H1 (cell line): ENCODE data around the gene PTPN7. TPM values are rescaled to one million over a fixed set of nuclear protein-coding genes. Genes with fewer than 3 reads are reported as not detected.

Experiments used
- E2F6 ChIP-seq: IDR thresholded peaks from 2 replicates; pipeline ENCODE4 v1.6.1; 2012; ENCODE audit warnings: inconsistent platforms
- polyA plus RNA-seq, 7 experiments: library from polyadenylated mRNA; depleted of rRNA in 3 of 7; stranded (reverse) in 5 of 7; unstranded in 2 of 7; fragments of >200 nt in 5 of 7; fragments of 200-250 nt in 2 of 7; gene quantifications; 1 replicate in 5 of 7; 2 replicates in 1 of 7; 4 replicates in 1 of 7; pipeline versions ENCODE4 v1.2.1 to v1.2.3, GENCODE V29; 2011 to 2013; ENCODE audit warnings: missing spikeins in 2 of 7, mixed read lengths in 2 of 7
- total RNA-seq: library from RNA; stranded (reverse); fragmentation: NEBNext Ultra II Directional; extraction: Animal tissue kit (Norgen Biotek cat#: 25700); gene quantifications from 2 replicates; pipeline ENCODE4 v1.2.1, GENCODE V29; 2021

PTPN7 gene
- total and polyA plus RNA-seq, 2 of the 8 experiments (the other 6 are each of a cell fraction or from before 2014, with no cell fraction given) = 0.20 TPM; not detected in 1

- no peak for TF ChIP-seq E2F6
Measured at GRCh38 chr1:202133989-202134388, 26.4 kb downstream of the PTPN7 start (continued).
